ENCODE results near the gene MGP. TPM values are rescaled to one million over a fixed set of nuclear protein-coding genes. Genes with fewer than 3 reads are reported as not detected.

MGP gene
- polyA plus RNA-seq, 3 donors = not detected

DNA sequence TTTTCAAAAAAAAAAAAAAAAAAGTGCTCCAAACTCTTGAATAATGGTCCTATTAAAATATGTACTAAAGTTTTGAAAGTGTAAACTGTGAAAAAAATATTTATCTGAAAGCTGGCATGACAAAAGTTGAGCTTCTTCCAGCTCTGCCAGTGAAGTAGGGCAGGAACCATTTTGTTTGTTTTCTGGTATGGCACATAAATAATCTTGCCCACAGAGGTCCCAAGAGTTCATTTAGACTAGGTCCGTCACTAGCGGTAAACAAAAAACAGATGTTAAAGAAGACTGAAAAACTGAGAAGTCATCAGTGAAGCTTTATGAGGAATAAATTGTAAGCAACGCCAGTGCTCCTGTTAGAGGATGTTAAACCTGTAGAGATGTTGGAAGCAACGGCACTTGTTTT, 45.7 kb upstream of the MGP start:
- Histone ChIP-seq H3K4me3 (replicated peaks in 1 of 3; ENCODE audit: low read depth in 2 of 3, low read length in 3 of 3) (no peak overlapping the region), H3K27ac (ENCODE audit: low read depth in 1 of 2, low read length in 2 of 2) (no peak overlapping the region), H3K36me3 (replicated peaks in 1 of 2; ENCODE audit: control insufficient read depth in 1 of 2, insufficient read depth in 2 of 2, low read length in 2 of 2) (peaks cover 73 to 87% of the 10 kb centered on the region in 2 donors), H4K20me1 (ENCODE audit: insufficient read depth, low read length) (no peaks in the 10 kb centered on the region), H3K4me2 (replicated peaks; ENCODE audit: extremely low read depth, low read length, poor library complexity, severe bottlenecking) (no peak overlapping the region), H3K9ac (ENCODE audit: insufficient read depth, low read length, poor library complexity, severe bottlenecking) (no peak overlapping the region), H3K27me3 (ENCODE audit: control insufficient read depth in 2 of 2, insufficient read depth in 2 of 2, low read length in 2 of 2) (no peaks in the 10 kb centered on the region), H3K9me3 (replicated peaks in 1 of 2; ENCODE audit: control insufficient read depth in 1 of 2, insufficient read depth in 1 of 2, low read length in 2 of 2) (no peaks in the 10 kb centered on the region), H3K4me1 (ENCODE audit: control insufficient read depth in 1 of 2, insufficient read depth in 2 of 2, low read length in 2 of 2) (no peaks in the 10 kb centered on the region), H3K79me2 (ENCODE audit: insufficient read depth, low read length) (no peaks in the 10 kb centered on the region), H2AFZ (ENCODE audit: insufficient read depth, low read depth, low read length, poor library complexity, severe bottlenecking) (no peak overlapping the region)
- H3K27ac Mint-ChIP-seq = no peak overlapping the region
- WGBS (ENCODE audit: insufficient coverage) = 96% methylated on average over 4 of the region's 4 CpGs
- no peak for DNase-seq
- no peak overlapping the region for H3K4me3 Mint-ChIP-seq
- H3K27me3 Mint-ChIP-seq (ENCODE audit: low read depth in 3 of 3) = no peaks in the 10 kb centered on the region
- intact Hi-C loops (cut with micrococcal nuclease) = loop anchor here in 1 of 2 donors (10.0 kb wide), 1 partner anchor 87 kb away; the partner anchor contains the start of gene ART4
- TF ChIP-seq, protein P1, sequence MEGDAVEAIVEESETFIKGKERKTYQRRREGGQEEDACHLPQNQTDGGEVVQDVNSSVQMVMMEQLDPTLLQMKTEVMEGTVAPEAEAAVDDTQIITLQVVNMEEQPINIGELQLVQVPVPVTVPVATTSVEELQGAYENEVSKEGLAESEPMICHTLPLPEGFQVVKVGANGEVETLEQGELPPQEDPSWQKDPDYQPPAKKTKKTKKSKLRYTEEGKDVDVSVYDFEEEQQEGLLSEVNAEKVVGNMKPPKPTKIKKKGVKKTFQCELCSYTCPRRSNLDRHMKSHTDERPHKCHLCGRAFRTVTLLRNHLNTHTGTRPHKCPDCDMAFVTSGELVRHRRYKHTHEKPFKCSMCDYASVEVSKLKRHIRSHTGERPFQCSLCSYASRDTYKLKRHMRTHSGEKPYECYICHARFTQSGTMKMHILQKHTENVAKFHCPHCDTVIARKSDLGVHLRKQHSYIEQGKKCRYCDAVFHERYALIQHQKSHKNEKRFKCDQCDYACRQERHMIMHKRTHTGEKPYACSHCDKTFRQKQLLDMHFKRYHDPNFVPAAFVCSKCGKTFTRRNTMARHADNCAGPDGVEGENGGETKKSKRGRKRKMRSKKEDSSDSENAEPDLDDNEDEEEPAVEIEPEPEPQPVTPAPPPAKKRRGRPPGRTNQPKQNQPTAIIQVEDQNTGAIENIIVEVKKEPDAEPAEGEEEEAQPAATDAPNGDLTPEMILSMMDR (IDR thresholded peaks at IDR 0.05) = no peak
- no peaks in the 10 kb centered on the region for H3K4me1 Mint-ChIP-seq
- H3K9me3 Mint-ChIP-seq = no peaks in the 10 kb centered on the region
- peaks cover 68 to 74% of the 10 kb centered on the region in 2 donors for H3K36me3 Mint-ChIP-seq

DNA sequence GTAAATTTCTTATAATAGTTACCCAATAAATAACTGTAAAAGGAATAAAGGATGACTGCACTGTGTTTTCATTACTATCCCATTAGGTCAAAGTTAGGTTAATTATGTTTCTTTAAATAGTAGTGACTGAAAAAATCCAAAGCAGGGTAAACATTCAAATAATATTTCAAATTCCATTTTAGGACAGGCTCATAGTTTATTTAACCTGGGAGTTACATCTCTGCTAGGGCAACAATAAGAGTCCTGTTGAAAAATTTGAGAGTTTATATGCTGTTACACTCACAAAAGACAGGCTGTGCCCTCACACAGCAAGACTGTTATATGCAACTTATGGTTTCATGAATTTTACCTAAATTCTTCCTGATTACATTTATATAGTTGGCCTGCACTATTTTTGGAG, 44.6 kb upstream of the MGP start:
- Histone ChIP-seq H3K4me1 (ENCODE audit: control insufficient read depth in 1 of 2, insufficient read depth in 2 of 2, low read length in 2 of 2) (no peaks in the 10 kb centered on the region), H4K20me1 (ENCODE audit: insufficient read depth, low read length) (no peaks in the 10 kb centered on the region), H3K27ac (ENCODE audit: low read depth in 1 of 2, low read length in 2 of 2) (no peak overlapping the region), H3K9ac (ENCODE audit: insufficient read depth, low read length, poor library complexity, severe bottlenecking) (no peak overlapping the region), H3K4me2 (replicated peaks; ENCODE audit: extremely low read depth, low read length, poor library complexity, severe bottlenecking) (no peak overlapping the region), H2AFZ (ENCODE audit: insufficient read depth, low read depth, low read length, poor library complexity, severe bottlenecking) (no peak overlapping the region), H3K9me3 (replicated peaks in 1 of 2; ENCODE audit: control insufficient read depth in 1 of 2, insufficient read depth in 1 of 2, low read length in 2 of 2) (no peaks in the 10 kb centered on the region), H3K79me2 (ENCODE audit: insufficient read depth, low read length) (no peaks in the 10 kb centered on the region), H3K27me3 (ENCODE audit: control insufficient read depth in 2 of 2, insufficient read depth in 2 of 2, low read length in 2 of 2) (no peaks in the 10 kb centered on the region), H3K36me3 (replicated peaks in 1 of 2; ENCODE audit: control insufficient read depth in 1 of 2, insufficient read depth in 2 of 2, low read length in 2 of 2) (peaks cover 64 to 77% of the 10 kb centered on the region in 2 donors), H3K4me3 (replicated peaks in 1 of 3; ENCODE audit: low read depth in 2 of 3, low read length in 3 of 3) (no peak overlapping the region)
- TF ChIP-seq, protein P1 (IDR thresholded peaks at IDR 0.05) = no peak
- Mint-ChIP-seq H3K27me3 (ENCODE audit: low read depth in 3 of 3) (no peaks in the 10 kb centered on the region), H3K9me3 (no peaks in the 10 kb centered on the region), H3K36me3 (peaks cover 62 to 66% of the 10 kb centered on the region in 2 donors), H3K27ac (no peak overlapping the region), H3K4me1 (no peaks in the 10 kb centered on the region), H3K4me3 (no peak overlapping the region)
- intact Hi-C loops (cut with micrococcal nuclease) = loop anchor here in 1 of 2 donors (10.0 kb wide), 1 partner anchor 85 kb away; the partner anchor contains the start of gene ART4
- no peak for DNase-seq

All from CD14-positive monocyte (primary cell).